ENCODE data around the gene SLCO4A1.

Gene SLCO4A1

GRCh38 chr20:62702895-62703852 is 60.9 kb downstream of the SLCO4A1 start:
- peak; percentile 94 for DNase-seq (ENCODE audit: low read depth)

DNA sequence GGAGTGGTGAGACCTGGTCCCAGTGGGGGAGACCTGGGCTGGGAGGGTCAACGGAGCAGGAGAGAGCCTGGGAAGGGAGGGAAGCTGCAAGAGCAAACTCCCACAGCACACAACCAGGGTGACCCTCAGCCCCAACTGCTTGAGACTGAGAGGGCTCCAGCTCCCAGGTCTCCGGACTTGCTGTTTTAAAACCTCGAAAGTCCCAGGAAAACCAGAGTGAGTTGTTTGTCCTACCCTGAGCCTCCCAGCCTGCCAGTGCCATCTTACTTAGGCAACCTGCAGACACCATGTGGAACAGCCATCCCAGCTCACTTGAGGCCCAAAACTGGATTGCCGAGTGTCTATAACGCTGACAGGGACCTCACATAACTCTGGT is 61.5 kb downstream of the SLCO4A1 start:
- DNase-seq (ENCODE audit: low read depth): no peak

DNA sequence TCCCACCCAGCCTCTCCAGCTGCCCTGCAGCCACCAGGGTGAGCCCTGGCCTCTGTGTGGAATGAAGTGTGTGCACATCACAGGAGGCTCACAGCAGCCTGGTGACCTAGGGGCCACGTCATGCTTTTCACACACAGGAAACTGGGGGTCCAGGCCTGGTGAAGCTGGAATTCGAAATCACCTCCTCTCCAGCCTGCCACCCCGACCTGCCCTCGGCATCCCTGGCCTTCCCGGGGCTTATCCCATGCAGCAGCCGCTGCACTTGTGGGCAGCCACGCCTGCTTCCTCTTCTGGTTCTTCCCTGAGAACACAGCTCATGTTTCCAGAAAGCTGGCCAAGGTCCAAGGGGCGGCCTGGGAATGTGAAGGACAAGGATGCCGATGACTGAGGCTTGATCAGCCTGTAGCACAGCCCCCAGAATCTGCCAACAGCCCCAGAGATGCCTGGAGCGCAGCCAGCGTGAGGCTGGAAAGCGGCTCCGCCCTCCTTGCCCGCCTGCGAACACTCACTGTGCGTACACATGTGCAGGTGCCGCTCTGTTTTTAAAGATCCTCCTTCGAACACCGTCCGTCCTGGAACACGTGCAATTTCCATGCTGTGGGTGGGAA is 62.1 kb downstream of the SLCO4A1 start:
- DNase-seq (ENCODE audit: low read depth): peak; percentile 64

DNA sequence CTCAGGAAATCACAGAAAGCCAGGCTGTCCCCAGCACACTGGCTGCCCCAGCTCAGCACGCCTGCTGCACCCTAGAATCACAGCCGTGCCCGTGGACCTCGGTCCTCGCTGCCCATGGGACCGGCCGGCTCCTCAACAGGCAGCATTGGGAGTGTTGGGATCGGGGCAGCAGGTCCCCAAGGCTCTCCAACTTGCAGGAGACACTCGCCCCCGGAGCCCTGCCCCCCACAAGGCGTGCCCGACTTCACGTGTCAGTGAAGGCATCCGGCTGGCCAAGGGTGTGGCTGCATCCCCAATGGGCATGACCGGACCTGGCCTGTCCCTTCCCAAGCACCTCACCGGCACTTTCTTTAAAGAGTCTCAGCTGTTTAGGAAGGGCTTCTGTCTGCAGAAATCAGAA is 63.3 kb downstream of the SLCO4A1 start:
- no peak for DNase-seq (ENCODE audit: low read depth)

DNA sequence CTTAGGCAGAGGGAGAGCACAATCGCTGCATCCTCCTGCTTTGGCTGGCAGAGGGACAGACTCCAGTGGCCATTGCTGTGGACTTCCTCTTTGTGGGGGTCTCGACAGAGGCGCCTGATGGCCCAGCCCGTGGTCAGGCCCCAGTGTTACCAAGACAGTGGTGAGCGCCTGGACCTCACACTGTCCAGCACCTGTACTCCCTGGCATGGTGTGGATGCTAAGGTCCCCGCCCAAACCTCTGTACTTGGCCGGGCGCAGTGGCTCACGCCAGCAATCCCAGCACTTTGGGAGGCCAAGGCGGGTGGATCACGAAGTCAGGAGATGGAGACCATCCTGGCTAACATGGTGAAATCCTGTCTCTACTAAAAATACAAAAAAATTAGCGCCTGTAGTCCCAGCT is 64.0 kb downstream of the SLCO4A1 start:
- no peak for DNase-seq (ENCODE audit: low read depth)

DNA sequence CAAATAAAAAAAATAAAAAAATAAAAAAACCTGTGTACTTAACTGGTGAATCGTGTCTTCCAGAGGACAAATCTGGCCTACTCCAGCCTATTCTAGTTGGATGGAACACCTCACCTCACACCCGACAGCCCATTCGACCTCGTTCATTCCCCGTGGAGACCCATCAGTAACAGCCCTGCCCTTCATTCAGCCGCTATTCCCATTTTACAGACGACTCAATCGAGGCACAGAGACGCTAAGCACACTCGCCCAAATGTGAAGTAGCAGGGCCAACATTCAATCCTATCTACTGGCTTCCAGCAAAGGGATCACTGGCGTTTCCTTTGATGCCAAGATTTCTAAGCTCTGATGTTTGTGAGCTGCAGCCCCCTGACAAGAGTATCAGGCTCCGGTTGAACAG is 64.6 kb downstream of the SLCO4A1 start:
- DNase-seq (ENCODE audit: low read depth): no peak

DNA sequence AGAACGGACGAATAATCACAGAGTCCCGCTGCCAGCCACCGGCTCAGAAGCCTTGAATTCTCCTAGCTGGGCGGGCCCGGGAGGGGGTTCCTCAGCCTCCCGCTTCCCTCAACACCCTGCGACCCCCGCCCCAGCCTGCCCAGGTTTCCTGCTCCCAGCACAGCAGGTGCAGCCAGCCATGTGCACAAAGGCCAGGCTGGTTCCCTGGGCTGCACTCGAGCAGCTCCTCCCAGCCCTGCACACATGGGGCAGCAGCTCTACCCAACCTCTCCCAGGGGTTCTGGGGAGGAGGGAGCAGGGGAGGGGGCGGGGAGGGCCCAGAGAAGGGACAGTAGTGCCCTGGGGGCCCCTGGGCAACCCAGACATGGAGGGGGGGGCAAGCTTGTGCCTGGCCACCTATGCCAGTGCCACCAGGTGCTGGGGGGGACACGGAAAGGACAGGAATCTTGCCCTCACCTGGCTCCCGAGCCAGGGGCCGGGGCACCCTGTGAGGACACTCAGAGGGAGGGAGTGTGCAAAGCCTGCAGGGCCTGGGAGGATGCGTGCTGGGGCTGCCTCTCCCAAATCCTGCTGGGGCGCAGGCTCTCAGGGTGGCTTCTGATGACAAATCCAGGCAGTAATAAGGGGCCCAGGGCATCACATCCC is 65.1 kb downstream of the SLCO4A1 start:
- no peak for DNase-seq (ENCODE audit: low read depth)

DNA sequence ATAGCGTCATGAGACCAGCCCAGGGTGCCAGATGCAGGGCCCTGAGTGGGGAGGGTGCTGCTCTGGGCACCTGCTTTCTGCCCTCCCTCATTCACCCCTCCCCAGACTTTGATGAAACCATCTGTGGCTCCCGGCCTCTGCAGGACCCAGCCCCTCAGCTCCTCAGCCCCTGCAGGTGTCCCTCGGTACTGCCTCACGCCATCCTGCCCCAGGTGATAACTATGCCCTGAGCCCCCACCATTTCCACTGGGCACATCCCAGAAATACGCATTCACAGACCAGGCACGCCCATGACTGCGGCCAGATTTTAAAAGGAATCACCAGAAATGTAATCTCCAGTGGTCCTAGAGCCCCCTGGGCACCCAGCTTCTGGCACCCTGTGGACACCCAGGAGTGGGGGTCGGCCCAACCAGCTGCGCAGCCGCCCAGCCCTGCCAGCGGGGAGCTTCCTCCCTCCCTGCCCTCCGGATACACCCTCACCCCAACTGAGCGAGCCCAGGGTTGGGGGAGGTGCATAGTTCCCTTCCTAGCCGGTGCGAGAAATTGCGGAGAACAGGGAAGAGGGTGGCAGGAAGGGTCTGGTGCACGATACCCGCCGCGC is 65.7 kb downstream of the SLCO4A1 start:
- no peak for DNase-seq (ENCODE audit: low read depth)

DNA sequence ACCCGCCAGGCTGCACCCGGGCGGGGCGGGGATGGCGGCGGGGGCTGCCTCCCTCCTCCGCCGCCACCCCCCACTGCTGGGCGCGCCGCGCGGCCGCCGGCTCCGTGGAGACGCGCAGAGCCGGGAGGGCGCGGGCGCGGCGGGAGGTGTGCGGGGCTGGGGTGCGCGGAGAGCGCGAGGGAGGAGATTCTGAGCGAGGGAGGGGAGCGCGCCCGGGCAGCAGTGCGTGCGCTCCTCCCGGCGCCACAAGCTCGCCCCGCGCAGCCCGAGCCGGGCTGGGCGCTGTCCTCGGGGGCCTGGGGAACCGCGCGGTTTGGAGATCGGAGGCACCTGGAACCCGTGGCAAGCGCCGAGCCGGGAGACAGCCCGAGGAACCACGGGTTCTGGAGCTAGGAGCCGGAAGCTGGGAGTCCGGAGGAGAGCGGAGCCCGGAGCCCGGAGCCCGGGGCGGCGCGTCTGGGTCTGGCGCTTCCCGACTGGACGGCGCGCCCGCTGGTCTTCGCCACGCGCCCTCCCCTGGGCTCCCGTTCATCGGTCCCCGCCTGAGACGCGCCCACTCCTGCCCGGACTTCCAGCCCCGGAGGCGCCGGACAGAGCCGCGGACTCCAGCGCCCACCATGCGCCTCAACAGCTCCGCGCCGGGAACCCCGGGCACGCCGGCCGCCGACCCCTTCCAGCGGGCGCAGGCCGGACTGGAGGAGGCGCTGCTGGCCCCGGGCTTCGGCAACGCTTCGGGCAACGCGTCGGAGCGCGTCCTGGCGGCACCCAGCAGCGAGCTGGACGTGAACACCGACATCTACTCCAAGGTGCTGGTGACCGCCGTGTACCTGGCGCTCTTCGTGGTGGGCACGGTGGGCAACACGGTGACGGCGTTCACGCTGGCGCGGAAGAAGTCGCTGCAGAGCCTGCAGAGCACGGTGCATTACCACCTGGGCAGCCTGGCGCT is 66.6 kb downstream of the SLCO4A1 start, which contains the start of gene NTSR1:
NTSR1 (plus strand) TSS at position 246 of the 946 bp plus-strand sequence; CDS start at position 618, 372 bp downstream.
- DNase-seq (ENCODE audit: low read depth): no peak

DNA sequence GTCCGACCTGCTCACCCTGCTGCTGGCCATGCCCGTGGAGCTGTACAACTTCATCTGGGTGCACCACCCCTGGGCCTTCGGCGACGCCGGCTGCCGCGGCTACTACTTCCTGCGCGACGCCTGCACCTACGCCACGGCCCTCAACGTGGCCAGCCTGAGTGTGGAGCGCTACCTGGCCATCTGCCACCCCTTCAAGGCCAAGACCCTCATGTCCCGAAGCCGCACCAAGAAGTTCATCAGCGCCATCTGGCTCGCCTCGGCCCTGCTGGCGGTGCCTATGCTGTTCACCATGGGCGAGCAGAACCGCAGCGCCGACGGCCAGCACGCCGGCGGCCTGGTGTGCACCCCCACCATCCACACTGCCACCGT is 67.2 kb downstream of the SLCO4A1 start:
- no peak for DNase-seq (ENCODE audit: low read depth)

DNA sequence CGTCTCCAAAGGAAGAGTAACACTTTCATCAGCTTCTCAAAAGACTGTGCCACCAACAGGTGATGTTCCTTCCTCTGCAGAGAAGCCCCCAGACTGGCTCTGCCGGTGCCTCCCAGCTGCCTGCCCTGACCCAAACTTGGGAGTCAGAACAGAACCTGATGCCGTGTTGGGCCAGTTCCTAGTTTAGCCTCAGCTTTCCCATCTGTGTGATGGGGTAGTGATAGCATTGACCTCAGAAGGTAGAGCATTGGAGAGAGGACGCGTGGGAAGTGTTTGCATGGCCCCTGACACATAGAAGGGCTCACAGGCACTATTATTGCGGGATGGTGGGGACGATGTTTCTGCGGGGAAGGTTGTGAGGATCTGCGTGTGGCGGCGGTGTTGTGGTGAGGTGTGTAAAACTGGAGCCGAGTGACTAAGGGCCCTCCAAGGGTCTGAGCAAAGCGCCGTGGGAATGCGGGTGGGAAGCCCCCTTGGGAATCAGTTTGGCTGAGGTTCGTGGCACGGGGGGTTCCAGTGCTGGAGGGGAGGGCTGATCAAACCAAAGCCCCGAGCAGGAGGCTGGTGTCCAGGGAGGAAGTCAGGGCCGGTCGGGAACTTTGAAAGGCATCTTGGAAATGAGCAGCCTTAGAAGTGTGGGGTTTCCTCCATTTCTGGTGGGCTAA is 68.0 kb downstream of the SLCO4A1 start:
- no peak for DNase-seq (ENCODE audit: low read depth)

- no peak for DNase-seq (ENCODE audit: low read depth)
Observed at GRCh38 chr20:62710886-62711702, 68.8 kb downstream of the SLCO4A1 start.

GRCh38 chr20:62711703-62712101 is 69.4 kb downstream of the SLCO4A1 start:
- DNase-seq (ENCODE audit: low read depth): no peak

DNA sequence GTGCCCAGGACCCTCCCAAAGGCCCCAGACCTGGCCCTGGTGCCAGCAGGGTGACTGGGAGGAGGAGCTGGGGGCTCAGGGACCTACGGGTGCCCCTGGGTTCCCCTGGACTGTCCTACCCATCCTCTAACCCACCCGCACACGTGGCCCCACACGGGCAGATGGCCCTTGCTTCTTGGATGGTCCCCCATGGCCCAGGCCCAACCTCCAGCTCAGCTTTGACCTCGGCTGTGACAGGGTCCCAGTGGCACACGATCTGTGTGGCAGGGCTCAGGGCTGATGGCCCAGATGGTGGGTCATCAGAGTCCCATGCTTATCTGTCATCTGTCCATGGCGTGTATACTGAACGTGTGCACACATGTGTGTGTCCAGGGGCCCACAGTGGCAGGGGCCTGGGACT is 70.3 kb downstream of the SLCO4A1 start:
- no peak for DNase-seq (ENCODE audit: low read depth)

DNA sequence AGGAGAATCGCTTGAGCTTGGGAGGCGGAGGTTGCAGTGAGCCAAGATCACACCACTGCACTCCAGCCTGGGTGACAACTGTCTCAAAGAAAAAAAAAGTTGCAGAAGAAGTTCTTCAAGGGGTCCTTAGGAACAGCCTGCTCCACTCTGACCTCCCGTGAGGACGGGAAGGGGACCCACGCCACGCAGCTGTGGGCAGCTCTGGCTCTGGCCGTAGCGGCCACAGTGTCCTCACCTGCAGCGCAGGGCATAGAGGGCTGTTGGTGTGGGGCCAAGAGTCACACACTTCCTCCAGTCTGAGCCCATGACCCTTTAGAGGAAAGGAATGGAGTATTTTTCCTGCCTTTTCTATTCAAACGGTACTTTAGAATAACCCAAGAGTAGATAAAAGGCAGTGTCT is 71.7 kb downstream of the SLCO4A1 start:
- no peak for DNase-seq (ENCODE audit: low read depth)

DNA sequence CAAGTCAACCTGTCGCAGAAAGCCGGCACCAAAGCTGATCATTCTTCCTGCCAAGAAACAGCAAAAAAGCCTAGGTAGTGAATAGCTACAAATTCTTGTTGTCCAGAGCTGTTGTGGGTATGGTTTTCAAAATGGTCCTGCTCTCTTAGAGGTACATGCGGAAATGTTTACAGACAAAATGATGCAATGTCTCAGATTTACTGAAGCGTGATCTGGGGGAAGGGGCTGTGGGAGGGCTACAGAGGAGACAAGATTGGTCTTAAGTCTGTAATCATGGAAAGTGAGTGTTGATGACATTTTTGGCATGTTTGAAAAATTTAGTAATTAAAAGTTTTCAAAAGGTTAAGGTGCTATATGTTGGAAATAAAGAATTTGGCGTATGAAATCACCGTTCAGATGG is 72.5 kb downstream of the SLCO4A1 start:
- DNase-seq (ENCODE audit: low read depth): no peak

GRCh38 chr20:62715201-62715600 is 72.9 kb downstream of the SLCO4A1 start:
- DNase-seq (ENCODE audit: low read depth): no peak

- no peak for DNase-seq (ENCODE audit: low read depth)
Observed at GRCh38 chr20:62716198-62716940, 74.1 kb downstream of the SLCO4A1 start.

GRCh38 chr20:62716941-62717310 is 74.6 kb downstream of the SLCO4A1 start:
- DNase-seq (ENCODE audit: low read depth): no peak
